OCI-LY7 (cell line): ENCODE measurements around the gene KCNJ15. TPM values are rescaled to one million over a fixed set of nuclear protein-coding genes. Genes with fewer than 3 reads are reported as not detected.

Experiments
- Bru-seq: library from RNA; stranded (reverse); fragments of 400-500 nt; gene quantifications from one replicate; lab custom pipeline; 2021; lab: Mats Ljungman, UMichigan
- BruChase-seq, 2 experiments: library from RNA; stranded (reverse); fragments of 400-500 nt; gene quantifications; one replicate each; lab custom pipeline; 2021; lab: Mats Ljungman, UMichigan
- BruUV-seq: library from RNA; stranded (reverse); fragments of 400-500 nt; replicated peaks from 2 replicates; lab custom pipeline; 2021; lab: Mats Ljungman, UMichigan
- CTCF ChIA-PET: fragments of 300-600 bp; sonication (Branson Sonifier 250); formaldehyde crosslinking; loops from one replicate; lab custom pipeline; 2022; ENCODE audit warnings: antibody characterized with exemption; ENCODE audit not compliant: unreplicated experiment; lab: Charles Lee
- POLR2A ChIA-PET: fragments of 300-600 bp; sonication (Branson Sonifier 250); formaldehyde crosslinking; loops from one replicate; lab custom pipeline; 2022; ENCODE audit warnings: antibody characterized with exemption; lab: Charles Lee
- DNase-seq: peaks from one replicate; pipeline ENCODE4 v3.0.0-alpha.2; 2015; ENCODE audit warnings: low spot score
- H2AFZ ChIP-seq: fragments of 200-600 bp; sonication (generic), shearing (Covaris generic); 2 replicates; pipeline ENCODE4 v1.6.1; 2014; ENCODE audit warnings: mild to moderate bottlenecking, antibody characterized with exemption, low read length, moderate library complexity
- H3K27ac ChIP-seq: fragments of 200-600 bp; sonication (generic); 2 replicates; pipeline ENCODE4 v1.5.1; 2014; ENCODE audit warnings: mixed run types, low read depth, mild to moderate bottlenecking, moderate library complexity, low read length, inconsistent platforms; ENCODE audit not compliant: poor library complexity, severe bottlenecking
- H3K36me3 ChIP-seq: fragments of 200-600 bp; sonication (generic); 2 replicates; pipeline ENCODE4 v1.6.1; 2014; ENCODE audit warnings: mild to moderate bottlenecking, antibody characterized with exemption, low read length, moderate library complexity, mixed read lengths; ENCODE audit not compliant: insufficient read depth
- H3K4me1 ChIP-seq: fragments of 200-600 bp; sonication (generic); 2 replicates; pipeline ENCODE4 v1.5.1; 2014; ENCODE audit warnings: mild to moderate bottlenecking, low read length; ENCODE audit not compliant: insufficient read depth, poor library complexity, severe bottlenecking
- H3K4me2 ChIP-seq: fragments of 200-600 bp; sonication (generic); 2 replicates; pipeline ENCODE4 v1.6.1; 2014; ENCODE audit warnings: mild to moderate bottlenecking, low read length
- H3K4me3 ChIP-seq: fragments of 200-600 bp; sonication (generic); 2 replicates; pipeline ENCODE4 v1.5.1; 2014; ENCODE audit warnings: mild to moderate bottlenecking, low read depth, low read length; ENCODE audit not compliant: poor library complexity, severe bottlenecking
- H3K79me2 ChIP-seq: fragments of 200-600 bp; sonication (generic); 2 replicates; pipeline ENCODE4 v1.6.1; 2016; ENCODE audit warnings: low read depth, mild to moderate bottlenecking, low read length, moderate library complexity, mixed read lengths; ENCODE audit not compliant: insufficient read depth
- H3K9me2 ChIP-seq: fragments of 200-600 bp; sonication (generic); 2 replicates; pipeline ENCODE4 v1.6.1; 2016; ENCODE audit warnings: mild to moderate bottlenecking, low read length, mixed read lengths; ENCODE audit not compliant: insufficient read depth
- H3K9me3 ChIP-seq: fragments of 200-600 bp; sonication (generic); 2 replicates; pipeline ENCODE4 v1.6.1; 2014; ENCODE audit warnings: mild to moderate bottlenecking, mixed run types, low read length, mixed read lengths
- H4K20me1 ChIP-seq: fragments of 200-600 bp; sonication (generic); 2 replicates; pipeline ENCODE4 v1.6.1; 2014; ENCODE audit warnings: mild to moderate bottlenecking, antibody characterized with exemption, low read length, moderate library complexity, mixed read lengths; ENCODE audit not compliant: insufficient read depth
- EZH2phosphoT487 ChIP-seq: fragments of 200-600 bp; sonication (generic); IDR thresholded peaks from 2 replicates; pipeline ENCODE4 v1.6.1; 2018; ENCODE audit warnings: low read depth, borderline replicate concordance, mild to moderate bottlenecking, mixed run types, antibody characterized with exemption, low read length, moderate library complexity, mixed read lengths
- intact Hi-C: fragments of 100-400 bp; cut with micrococcal nuclease; formaldehyde crosslinking; loops from one replicate; pipeline ENCODE4 v1.10.0; 2022; ENCODE audit not compliant: unreplicated experiment
- long read RNA-seq: library from polyadenylated mRNA; stranded (forward); transcript quantifications from one replicate; pipeline ENCODE4 v2.0.0, GENCODE V29; 2022
- total RNA-seq, 2 experiments: library from RNA; depleted of rRNA in 1 of 2; stranded (reverse); fragments of >200 nt in 1 of 2; shearing (Covaris generic) in 1 of 2; gene quantifications; 2 replicates each; pipeline ENCODE4 v1.2.3, GENCODE V29; 2014 to 2022
- TF ChIP-seq, protein P1 (sequence below): fragments of 200-600 bp; sonication (generic); conservative IDR thresholded peaks from 2 replicates; pipeline ENCODE4 v1.5.1; 2014; ENCODE audit warnings: mild to moderate bottlenecking, antibody characterized with exemption, low read length, moderate library complexity, mixed read lengths

KCNJ15 gene
- total RNA-seq (2014; rRNA removed; shearing (Covaris generic)) (not detected in 2 replicates), total RNA-seq (2022) (not detected in 2 replicates), Bru-seq, nascent RNA (not detected), BruChase-seq, experiment 1, labeled RNA remaining after a 6-hour chase (not detected), BruChase-seq, experiment 2, labeled RNA remaining after a 2-hour chase (not detected)
- long read RNA-seq: 0 reads

DNA sequence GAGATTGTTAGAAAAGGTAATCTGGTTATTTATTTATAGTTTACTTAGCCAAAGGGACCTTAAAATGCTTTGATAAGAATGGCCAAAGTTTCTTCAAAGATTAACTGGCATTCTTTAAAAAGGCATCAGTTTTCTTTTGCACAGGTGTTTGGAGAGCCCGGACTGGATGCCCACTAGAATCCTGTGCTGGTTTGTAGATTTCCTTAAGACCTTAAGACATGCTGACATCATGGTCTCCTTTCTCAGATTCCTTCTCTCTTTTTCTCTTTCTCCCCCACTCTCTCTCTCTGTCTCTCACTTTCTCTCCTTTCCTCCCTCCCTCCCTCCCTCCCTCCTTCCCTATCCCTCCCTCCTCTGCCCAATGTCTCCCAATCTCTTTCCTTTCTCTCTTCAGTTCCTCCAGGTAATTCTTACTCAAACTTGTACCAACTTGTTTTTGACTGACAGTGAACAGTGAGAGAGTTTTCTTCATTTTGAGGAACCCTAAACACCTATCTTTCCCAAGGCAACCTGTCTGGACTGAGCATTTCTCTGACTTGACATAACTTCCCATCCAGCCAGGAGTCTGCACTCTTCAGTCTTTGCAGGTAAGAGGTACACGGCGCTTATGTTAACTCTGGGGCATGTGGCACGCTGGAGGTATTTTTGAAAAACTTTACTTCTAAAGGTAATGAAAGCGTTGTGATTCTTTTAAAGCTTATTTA, at the start of gene KCNJ15:
Gene KCNJ15 (plus strand): TSS at position 393 of the 704 bp plus-strand sequence. CDS start 42,271 bp downstream, outside the sequence.
- Histone ChIP-seq H3K27ac (no peak within 1 kb of the TSS), H3K4me3 (no peak within 1 kb of the TSS), H3K9me3 (no peaks in the 10 kb centered on the region), H2AFZ (no peak within 1 kb of the TSS), H3K9me2 (no peaks in the 10 kb centered on the region), H3K79me2 (no peaks in the 10 kb centered on the region), H3K4me1 (no peaks in the 10 kb centered on the region), H3K36me3 (no peaks in the 10 kb centered on the region), H4K20me1 (no peaks in the 10 kb centered on the region), H3K4me2 (no peak within 1 kb of the TSS)
- TF ChIP-seq, protein P1, sequence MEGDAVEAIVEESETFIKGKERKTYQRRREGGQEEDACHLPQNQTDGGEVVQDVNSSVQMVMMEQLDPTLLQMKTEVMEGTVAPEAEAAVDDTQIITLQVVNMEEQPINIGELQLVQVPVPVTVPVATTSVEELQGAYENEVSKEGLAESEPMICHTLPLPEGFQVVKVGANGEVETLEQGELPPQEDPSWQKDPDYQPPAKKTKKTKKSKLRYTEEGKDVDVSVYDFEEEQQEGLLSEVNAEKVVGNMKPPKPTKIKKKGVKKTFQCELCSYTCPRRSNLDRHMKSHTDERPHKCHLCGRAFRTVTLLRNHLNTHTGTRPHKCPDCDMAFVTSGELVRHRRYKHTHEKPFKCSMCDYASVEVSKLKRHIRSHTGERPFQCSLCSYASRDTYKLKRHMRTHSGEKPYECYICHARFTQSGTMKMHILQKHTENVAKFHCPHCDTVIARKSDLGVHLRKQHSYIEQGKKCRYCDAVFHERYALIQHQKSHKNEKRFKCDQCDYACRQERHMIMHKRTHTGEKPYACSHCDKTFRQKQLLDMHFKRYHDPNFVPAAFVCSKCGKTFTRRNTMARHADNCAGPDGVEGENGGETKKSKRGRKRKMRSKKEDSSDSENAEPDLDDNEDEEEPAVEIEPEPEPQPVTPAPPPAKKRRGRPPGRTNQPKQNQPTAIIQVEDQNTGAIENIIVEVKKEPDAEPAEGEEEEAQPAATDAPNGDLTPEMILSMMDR: no peak
- no peak for TF ChIP-seq EZH2phosphoT487
- POLR2A ChIA-PET: interaction anchor here (0.6 kb wide), 1 partner anchor 25 kb away, joined by 4 read pairs; no protein-coding TSS in a partner anchor
- intact Hi-C loops: no loop called here
- DNase-seq: no peak
- BruUV-seq: no TSS peak
- CTCF ChIA-PET: no interaction called here

DNA sequence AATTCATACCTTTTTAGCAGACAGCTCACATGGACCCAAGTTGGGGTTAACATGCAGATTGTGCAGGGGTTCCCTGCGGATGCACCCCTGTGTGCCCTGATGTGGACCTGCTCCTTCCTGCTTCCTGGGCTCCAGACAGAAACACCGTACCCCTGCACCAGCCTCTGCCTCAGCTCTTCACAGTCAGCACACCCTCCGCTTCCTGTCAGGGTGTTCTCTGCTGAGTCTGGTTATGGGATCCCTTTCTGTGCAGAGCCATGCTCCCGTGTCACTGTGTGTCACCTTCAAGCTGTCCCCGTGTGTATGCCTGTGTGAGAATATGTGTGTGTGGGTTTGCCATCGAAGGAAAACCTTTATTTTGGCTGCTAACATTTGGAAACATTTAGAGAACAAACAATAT, 48.7 kb upstream of the KCNJ15 start:
- no TSS peak for BruUV-seq
- Histone ChIP-seq H3K4me3 (no peak overlapping the region), H3K4me1 (no peaks in the 10 kb centered on the region), H3K36me3 (no peaks in the 10 kb centered on the region), H2AFZ (no peak overlapping the region), H3K79me2 (no peaks in the 10 kb centered on the region), H4K20me1 (no peaks in the 10 kb centered on the region), H3K27ac (no peak overlapping the region), H3K9me3 (no peaks in the 10 kb centered on the region), H3K9me2 (no peaks in the 10 kb centered on the region), H3K4me2 (no peak overlapping the region)
- intact Hi-C loops: no loop called here
- ChIA-PET CTCF (no interaction called here), POLR2A (interaction anchor here (0.7 kb wide), 1 partner anchor 9 kb away, joined by 3 read pairs; no protein-coding TSS in a partner anchor)
- no peak for DNase-seq
- TF ChIP-seq EZH2phosphoT487: no peak
- TF ChIP-seq, protein P1: no peak

DNA sequence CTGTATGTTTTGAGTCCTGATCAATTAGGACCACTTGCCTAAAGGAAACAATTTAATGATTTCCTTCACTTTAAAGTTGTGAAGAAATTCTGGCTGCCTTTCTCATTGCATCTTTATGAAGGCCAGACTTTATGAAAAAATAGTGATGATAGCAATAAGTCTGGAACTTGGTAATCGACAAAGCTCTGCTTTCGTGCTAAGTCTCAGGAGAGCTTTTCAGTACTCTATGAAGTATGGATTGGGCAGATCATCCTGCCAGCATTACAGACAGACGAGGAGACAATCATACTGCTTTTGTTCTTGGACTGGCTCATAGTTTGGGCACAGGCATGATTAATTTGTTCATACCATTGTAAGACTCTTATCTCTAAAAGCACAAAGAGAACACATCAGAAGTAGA, 45.5 kb upstream of the KCNJ15 start:
- no peaks in the 10 kb centered on the region for H4K20me1 ChIP-seq
- H3K9me2 ChIP-seq: no peaks in the 10 kb centered on the region
- POLR2A ChIA-PET: no interaction called here
- intact Hi-C loops: loop anchor here (10.0 kb wide), 1 partner anchor 923 kb away; no protein-coding TSS in a partner anchor
- H3K4me2 ChIP-seq: no peak overlapping the region
- DNase-seq: no peak
- H3K79me2 ChIP-seq: no peaks in the 10 kb centered on the region
- no peak overlapping the region for H2AFZ ChIP-seq
- no peak overlapping the region for H3K27ac ChIP-seq
- no peaks in the 10 kb centered on the region for H3K4me1 ChIP-seq
- H3K4me3 ChIP-seq: no peak overlapping the region
- no peak for TF ChIP-seq EZH2phosphoT487
- TF ChIP-seq, protein P1: no peak
- H3K9me3 ChIP-seq: no peaks in the 10 kb centered on the region
- H3K36me3 ChIP-seq: no peaks in the 10 kb centered on the region
- CTCF ChIA-PET: no interaction called here
- no TSS peak for BruUV-seq
